Measurements from ENCODE around the gene SORBS2.

SORBS2 gene

GRCh38 chr4:185783574-185783973, 28.4 kb downstream of the SORBS2 start:
- Histone ChIP-seq H3K27me3 (ENCODE audit: insufficient read depth, poor library complexity, severe bottlenecking) (no peaks in the 10 kb centered on the region), H3K4me1 (ENCODE audit: insufficient read depth, poor library complexity, severe bottlenecking) (peaks cover 17% of the 10 kb centered on the region), H3K4me3 (ENCODE audit: severe bottlenecking) (no peak overlapping the region), H3K36me3 (ENCODE audit: low read depth) (no peaks in the 10 kb centered on the region), H3K9me3 (ENCODE audit: severe bottlenecking) (no peaks in the 10 kb centered on the region), H3K27ac (ENCODE audit: poor library complexity, severe bottlenecking) (no peak overlapping the region)
- no peak for TF ChIP-seq CTCF (IDR thresholded peaks at IDR 0.05; ENCODE audit: poor library complexity, severe bottlenecking)
- DNase-seq (ENCODE audit: low spot score) (no peak), ATAC-seq (ENCODE audit: low read depth) (no peak)

GRCh38 chr4:185782523-185782922, 29.5 kb downstream of the SORBS2 start:
- Histone ChIP-seq H3K27ac (ENCODE audit: poor library complexity, severe bottlenecking) (no peak overlapping the region), H3K27me3 (ENCODE audit: insufficient read depth, poor library complexity, severe bottlenecking) (no peaks in the 10 kb centered on the region), H3K36me3 (ENCODE audit: low read depth) (no peaks in the 10 kb centered on the region), H3K4me1 (ENCODE audit: insufficient read depth, poor library complexity, severe bottlenecking) (peaks cover 23% of the 10 kb centered on the region), H3K4me3 (ENCODE audit: severe bottlenecking) (no peak overlapping the region), H3K9me3 (ENCODE audit: severe bottlenecking) (no peaks in the 10 kb centered on the region)
- TF ChIP-seq CTCF (IDR thresholded peaks at IDR 0.05; ENCODE audit: poor library complexity, severe bottlenecking), result no peak
- DNase-seq (ENCODE audit: low spot score) (no peak), ATAC-seq (ENCODE audit: low read depth) (peak; percentile 78)

GRCh38 chr4:185781555-185782215, 30.3 kb downstream of the SORBS2 start:
- H3K9me3 ChIP-seq (ENCODE audit: severe bottlenecking), result no peaks in the 10 kb centered on the region
- no peak overlapping the region for H3K4me3 ChIP-seq (ENCODE audit: severe bottlenecking)
- DNase-seq (ENCODE audit: low spot score) (no peak), ATAC-seq (ENCODE audit: low read depth) (no peak)
- TF ChIP-seq CTCF (IDR thresholded peaks at IDR 0.05; ENCODE audit: poor library complexity, severe bottlenecking), result no peak
- no peak overlapping the region for H3K27ac ChIP-seq (ENCODE audit: poor library complexity, severe bottlenecking)
- peaks cover 23% of the 10 kb centered on the region for H3K4me1 ChIP-seq (ENCODE audit: insufficient read depth, poor library complexity, severe bottlenecking)
- no peaks in the 10 kb centered on the region for H3K36me3 ChIP-seq (ENCODE audit: low read depth)
- H3K27me3 ChIP-seq (ENCODE audit: insufficient read depth, poor library complexity, severe bottlenecking), result no peaks in the 10 kb centered on the region

- H3K4me3 ChIP-seq (ENCODE audit: severe bottlenecking), result no peak overlapping the region
- no peaks in the 10 kb centered on the region for H3K9me3 ChIP-seq (ENCODE audit: severe bottlenecking)
- peaks cover 29% of the 10 kb centered on the region for H3K4me1 ChIP-seq (ENCODE audit: insufficient read depth, poor library complexity, severe bottlenecking)
- H3K27ac ChIP-seq (ENCODE audit: poor library complexity, severe bottlenecking), result no peak overlapping the region
- ATAC-seq (ENCODE audit: low read depth), result no peak
- no peak for DNase-seq (ENCODE audit: low spot score)
- H3K27me3 ChIP-seq (ENCODE audit: insufficient read depth, poor library complexity, severe bottlenecking), result no peaks in the 10 kb centered on the region
- TF ChIP-seq CTCF (IDR thresholded peaks at IDR 0.05; ENCODE audit: poor library complexity, severe bottlenecking), result no peak
- no peaks in the 10 kb centered on the region for H3K36me3 ChIP-seq (ENCODE audit: low read depth)
Measured at GRCh38 chr4:185780472-185780871, 31.5 kb downstream of the SORBS2 start.

GRCh38 chr4:185779517-185779916, 32.5 kb downstream of the SORBS2 start:
- no peak for TF ChIP-seq CTCF (IDR thresholded peaks at IDR 0.05; ENCODE audit: poor library complexity, severe bottlenecking)
- peak overlapping the region; percentile 41 for H3K27ac ChIP-seq (ENCODE audit: poor library complexity, severe bottlenecking)

More at GRCh38 chr4:185779517-185779916, 32.5 kb downstream of the SORBS2 start:
- Histone ChIP-seq H3K4me3 (ENCODE audit: severe bottlenecking) (no peak overlapping the region), H3K36me3 (ENCODE audit: low read depth) (no peaks in the 10 kb centered on the region), H3K9me3 (ENCODE audit: severe bottlenecking) (no peaks in the 10 kb centered on the region), H3K4me1 (ENCODE audit: insufficient read depth, poor library complexity, severe bottlenecking) (peaks cover 38% of the 10 kb centered on the region), H3K27me3 (ENCODE audit: insufficient read depth, poor library complexity, severe bottlenecking) (no peaks in the 10 kb centered on the region)
- peak; percentile 13; the same call in 1 of the 3 replicates for ATAC-seq (ENCODE audit: low read depth)
- no peak for DNase-seq (ENCODE audit: low spot score)

Data from RWPE2 (cell line).